Thymus (tissue), 11 donors: ENCODE results near the gene PTH. TPM values are rescaled to one million over a fixed set of nuclear protein-coding genes. Genes with fewer than 3 reads are reported as not detected.

ENCODE experiments used
- DNase-seq, 9 donors: peaks; one replicate each; pipeline ENCODE4 v3.0.0-alpha.2; 2013; ENCODE audit warnings: low spot score in 9 of 9, low read depth in 6 of 9, missing footprints in 1 of 9
- H3K27ac ChIP-seq, 2 donors: one replicate each; pipeline ENCODE4 v1.5.1; 2013; ENCODE audit warnings: control low read depth in 1 of 2, low read depth in 1 of 2, low read length in 1 of 2, mild to moderate bottlenecking in 1 of 2, moderate library complexity in 1 of 2
- H3K27me3 ChIP-seq, 2 donors: one replicate each; pipeline ENCODE4 v1.5.1; 2013; ENCODE audit warnings: low read length in 1 of 2; ENCODE audit not compliant: control insufficient read depth in 2 of 2, insufficient read depth in 1 of 2
- H3K36me3 ChIP-seq, 2 donors: one replicate each; pipeline ENCODE4 v1.5.1; 2013; ENCODE audit warnings: low read length in 1 of 2, mild to moderate bottlenecking in 1 of 2, moderate library complexity in 1 of 2; ENCODE audit not compliant: control insufficient read depth in 2 of 2, insufficient read depth in 2 of 2
- H3K4me1 ChIP-seq, 2 donors: one replicate each; pipeline ENCODE4 v1.5.1; 2013; ENCODE audit warnings: low read length in 2 of 2; ENCODE audit not compliant: control insufficient read depth in 2 of 2, insufficient read depth in 2 of 2
- H3K4me3 ChIP-seq, 2 donors: one replicate each; pipeline ENCODE4 v1.5.1; 2013; ENCODE audit warnings: low read length in 2 of 2, control low read depth in 1 of 2, mild to moderate bottlenecking in 1 of 2
- H3K9me3 ChIP-seq, 2 donors: one replicate each; pipeline ENCODE4 v1.5.1; 2013; ENCODE audit warnings: low read length in 1 of 2, mild to moderate bottlenecking in 1 of 2; ENCODE audit not compliant: control insufficient read depth in 2 of 2, insufficient read depth in 1 of 2
- WGBS: extraction: QIAGEN DNeasy Blood & Tissue Kit; methylation state at CpG from one replicate; pipeline ENCODE4 v1.1.7; 2013; 5-methylcytosine and 5-hydroxymethylcytosine counted together
- polyA plus RNA-seq: library from polyadenylated mRNA; stranded (reverse); fragments of 200-250 nt; gene quantifications from one replicate; pipeline ENCODE4 v1.2.3, GENCODE V29; 2013
- total RNA-seq: library from RNA; stranded (reverse); fragments of 120-200 nt; gene quantifications from one replicate; pipeline ENCODE4 v1.2.4, GENCODE V29; 2013
- donor health status: healthy.

Gene PTH
- total and polyA plus RNA-seq, 2 donors, result 0.14 to 1.0 TPM

- Histone ChIP-seq H3K4me1 (peaks cover 7 to 13% of the 10 kb centered on the region in 2 donors), H3K36me3 (no peaks in the 10 kb centered on the region), H3K9me3 (no peaks in the 10 kb centered on the region), H3K27me3 (peaks cover 0 to 2% of the 10 kb centered on the region in 2 donors), H3K4me3 (peak within 1 kb of the TSS; percentile 74 to 81), H3K27ac (peak within 1 kb of the TSS; percentile 87 to 94)
- WGBS, result under 1% methylated on average over 71 of the region's 71 CpGs
- DNase-seq, result peak; percentile 91 to 98 (median 94)
Measured at GRCh38 chr11:13462901-13463778, 32.7 kb downstream of the PTH start, which contains the start of gene BTBD10. TSS of gene BTBD10 (minus strand) at chr11:13463222. CDS start at chr11:13445124, 18,098 bp downstream.

GRCh38 chr11:13462311-13462900 lies 33.4 kb downstream of the PTH start:
- peak overlapping the region; percentile 87 to 94 for H3K27ac ChIP-seq
- no peaks in the 10 kb centered on the region for H3K36me3 ChIP-seq
- H3K9me3 ChIP-seq, result no peaks in the 10 kb centered on the region
- H3K4me3 ChIP-seq, result peak overlapping the region; percentile 74 to 81
- H3K4me1 ChIP-seq, result peaks cover 7 to 13% of the 10 kb centered on the region in 2 donors
- no peaks in the 10 kb centered on the region for H3K27me3 ChIP-seq
- peak in 7 of 9 donors; percentile 36 to 70 (median 52) for DNase-seq
- WGBS, result 3% methylated on average over 18 of the region's 18 CpGs

GRCh38 chr11:13461291-13461690 lies 34.5 kb downstream of the PTH start:
- no peaks in the 10 kb centered on the region for H3K9me3 ChIP-seq
- H3K4me1 ChIP-seq, result peaks cover 7 to 13% of the 10 kb centered on the region in 2 donors
- no peaks in the 10 kb centered on the region for H3K27me3 ChIP-seq
- no peaks in the 10 kb centered on the region for H3K36me3 ChIP-seq
- no peak overlapping the region for H3K4me3 ChIP-seq
- 94% methylated on average over 3 of the region's 3 CpGs for WGBS
- H3K27ac ChIP-seq, result no peak overlapping the region
- DNase-seq, result no peak

GRCh38 chr11:13450832-13451397 lies 44.9 kb downstream of the PTH start:
- 61% methylated on average over 2 of the region's 2 CpGs for WGBS
- H3K27me3 ChIP-seq, result no peaks in the 10 kb centered on the region
- H3K9me3 ChIP-seq, result peaks cover 0 to 5% of the 10 kb centered on the region in 2 donors
- H3K4me1 ChIP-seq, result peaks cover 0 to 3% of the 10 kb centered on the region in 2 donors
- no peak overlapping the region for H3K4me3 ChIP-seq
- DNase-seq, result peak in 3 of 9 donors; percentile 13 to 46 (median 16)
- H3K27ac ChIP-seq, result peak overlapping the region in 1 of 2 donors; percentile 56
- no peaks in the 10 kb centered on the region for H3K36me3 ChIP-seq

GRCh38 chr11:13449522-13449921 lies 46.3 kb downstream of the PTH start:
- H3K4me1 ChIP-seq, result peaks cover 0 to 3% of the 10 kb centered on the region in 2 donors
- 100% methylated on average over 1 of the region's 1 CpG for WGBS

GRCh38 chr11:13448876-13449275 lies 46.9 kb downstream of the PTH start:
- Histone ChIP-seq H3K36me3 (no peaks in the 10 kb centered on the region), H3K27ac (no peak overlapping the region), H3K27me3 (no peaks in the 10 kb centered on the region), H3K4me1 (peaks cover 0 to 3% of the 10 kb centered on the region in 2 donors), H3K9me3 (peaks cover 0 to 5% of the 10 kb centered on the region in 2 donors), H3K4me3 (no peak overlapping the region)
- WGBS, result 96% methylated on average over 2 of the region's 2 CpGs
- no peak for DNase-seq

More at GRCh38 chr11:13449522-13449921, 46.3 kb downstream of the PTH start:
- no peak overlapping the region for H3K27ac ChIP-seq
- DNase-seq, result no peak
- peaks cover 0 to 5% of the 10 kb centered on the region in 2 donors for H3K9me3 ChIP-seq
- no peaks in the 10 kb centered on the region for H3K27me3 ChIP-seq
- H3K4me3 ChIP-seq, result no peak overlapping the region
- H3K36me3 ChIP-seq, result no peaks in the 10 kb centered on the region

- Histone ChIP-seq H3K27me3 (no peaks in the 10 kb centered on the region), H3K36me3 (no peaks in the 10 kb centered on the region), H3K9me3 (peaks cover 0 to 5% of the 10 kb centered on the region in 2 donors), H3K4me1 (peaks cover 0 to 3% of the 10 kb centered on the region in 2 donors), H3K27ac (no peak overlapping the region), H3K4me3 (no peak overlapping the region)
- no peak for DNase-seq
Measured at GRCh38 chr11:13446444-13446843, 49.4 kb downstream of the PTH start.

- H3K4me1 ChIP-seq, result no peaks in the 10 kb centered on the region
- over 99% methylated on average over 2 of the region's 2 CpGs for WGBS
Measured at GRCh38 chr11:13445588-13445987, 50.2 kb downstream of the PTH start.

More at GRCh38 chr11:13445588-13445987, 50.2 kb downstream of the PTH start:
- Histone ChIP-seq H3K4me3 (no peak overlapping the region), H3K9me3 (no peaks in the 10 kb centered on the region), H3K27me3 (no peaks in the 10 kb centered on the region), H3K27ac (no peak overlapping the region), H3K36me3 (no peaks in the 10 kb centered on the region)
- DNase-seq, result no peak
